HG02610 (cell line): Measurements from ENCODE around the gene RPS6KC1.
"Not testable (repeated sequence)": the region's sequence is repeated elsewhere in the genome, so short reads cannot be mapped to it uniquely, and the experiment has no call there.

ENCODE experiments used
- ATAC-seq: cut with Tn5 transposase; IDR thresholded peaks from one replicate; pipeline ENCODE4 v1.9.1; 2021; ENCODE audit warnings: mild to moderate bottlenecking, moderate library complexity; ENCODE audit not compliant: unreplicated experiment

RPS6KC1 gene

DNA sequence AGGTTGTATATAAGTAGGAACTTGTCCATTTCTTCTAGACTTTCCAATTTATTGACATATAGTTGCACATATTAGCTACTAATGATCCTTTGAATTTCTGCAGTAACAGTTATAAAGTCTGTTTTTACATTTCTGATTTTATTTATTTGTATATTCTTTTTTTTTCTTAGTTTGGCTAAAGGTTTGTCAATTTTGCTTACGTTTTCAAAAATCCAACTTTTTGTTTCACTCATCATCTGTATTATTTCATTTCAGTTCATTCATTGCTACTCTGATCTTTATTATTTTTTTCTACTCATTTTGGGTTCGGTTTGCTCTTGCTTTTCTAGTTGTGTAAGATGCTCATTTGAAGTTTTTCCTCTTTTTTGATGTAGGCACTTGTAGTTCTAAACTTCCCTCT is 97.9 kb downstream of the RPS6KC1 start:
- ATAC-seq: no peak

GRCh38 chr1:213150090-213150489 is 99.0 kb downstream of the RPS6KC1 start:
- not testable (repeated sequence) for ATAC-seq

GRCh38 chr1:213154056-213154685 is 103.1 kb downstream of the RPS6KC1 start:
- no peak for ATAC-seq

DNA sequence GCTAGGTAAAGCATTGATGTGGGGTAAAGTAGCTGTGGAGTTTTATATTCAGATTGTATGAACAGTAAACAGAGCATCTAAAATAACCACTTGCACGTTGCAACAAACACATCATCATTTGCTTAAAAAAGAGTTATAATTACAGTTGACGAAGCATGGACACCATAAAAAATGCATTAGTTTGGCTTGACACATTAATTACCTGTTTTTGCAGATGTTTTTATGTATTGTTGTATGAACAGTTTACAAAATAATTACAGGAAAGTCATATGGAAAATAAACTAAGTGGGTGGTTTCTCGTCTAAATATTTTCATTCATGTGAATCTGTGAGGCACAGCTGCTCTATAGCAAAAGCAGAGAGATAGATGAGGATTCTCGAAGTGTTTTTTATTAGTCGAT is 108.3 kb downstream of the RPS6KC1 start:
- ATAC-seq: no peak

GRCh38 chr1:213160442-213160841 is 109.4 kb downstream of the RPS6KC1 start:
- not testable (repeated sequence) for ATAC-seq

DNA sequence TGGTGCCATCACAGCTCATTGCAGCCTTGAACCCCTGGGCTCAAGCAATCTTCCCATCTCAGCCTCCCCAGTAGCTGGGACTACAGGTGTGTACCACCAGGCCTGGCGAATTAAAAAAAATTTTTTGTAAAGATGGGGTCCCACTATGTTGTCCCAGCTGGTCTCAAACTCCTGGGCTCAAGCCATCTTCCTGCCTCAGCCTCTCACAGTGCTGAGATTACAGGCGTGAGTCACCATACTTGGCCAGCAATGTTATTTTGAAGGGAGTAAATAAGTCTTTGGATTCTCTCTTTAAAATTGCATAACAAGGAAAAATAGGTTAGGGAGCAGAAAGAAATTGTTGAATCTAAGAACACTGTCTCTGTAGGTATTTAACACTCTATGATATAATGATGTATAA is 111.3 kb downstream of the RPS6KC1 start:
- no peak for ATAC-seq

DNA sequence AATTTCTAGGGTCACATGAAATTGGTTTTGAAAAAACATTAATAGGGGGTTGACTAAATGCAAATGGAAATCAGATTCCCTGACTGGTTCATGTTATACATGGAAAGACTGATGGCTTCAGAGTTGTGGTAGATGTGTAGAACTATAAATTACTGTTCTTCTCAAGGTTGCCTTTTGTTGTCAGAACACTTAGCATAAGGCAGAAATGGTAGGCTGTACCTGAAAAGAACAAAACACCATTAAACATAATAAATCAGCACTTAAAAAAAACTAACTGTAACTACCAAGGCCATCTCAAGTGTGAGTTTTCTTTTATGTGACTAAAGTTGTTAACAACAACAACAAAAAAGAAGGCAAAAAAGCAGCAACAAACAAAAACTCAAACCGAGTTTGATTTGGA is 111.8 kb downstream of the RPS6KC1 start:
- no peak for ATAC-seq

DNA sequence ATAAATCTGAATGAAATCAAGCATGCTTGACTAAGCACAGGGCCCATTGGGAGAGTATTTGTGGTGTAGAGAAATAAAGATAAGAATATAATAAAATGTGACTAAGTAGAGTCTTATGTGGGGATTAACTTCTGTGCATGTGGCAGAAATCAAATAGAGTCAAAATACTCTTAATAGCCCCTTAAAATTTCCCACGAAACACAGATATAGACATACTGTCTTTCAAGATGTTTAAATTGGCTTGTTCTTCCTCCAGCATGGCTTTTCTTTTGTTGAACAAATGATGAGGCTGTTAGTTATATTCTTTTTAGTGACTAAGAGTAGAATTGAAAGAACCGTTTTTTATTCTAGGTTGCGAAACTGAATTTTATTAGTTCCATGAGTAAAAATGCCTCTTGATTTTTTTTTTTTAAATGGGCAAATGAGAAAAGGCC is 112.3 kb downstream of the RPS6KC1 start:
- ATAC-seq: no peak

- ATAC-seq: no peak
Observed at GRCh38 chr1:213164561-213164960, 113.5 kb downstream of the RPS6KC1 start.

DNA sequence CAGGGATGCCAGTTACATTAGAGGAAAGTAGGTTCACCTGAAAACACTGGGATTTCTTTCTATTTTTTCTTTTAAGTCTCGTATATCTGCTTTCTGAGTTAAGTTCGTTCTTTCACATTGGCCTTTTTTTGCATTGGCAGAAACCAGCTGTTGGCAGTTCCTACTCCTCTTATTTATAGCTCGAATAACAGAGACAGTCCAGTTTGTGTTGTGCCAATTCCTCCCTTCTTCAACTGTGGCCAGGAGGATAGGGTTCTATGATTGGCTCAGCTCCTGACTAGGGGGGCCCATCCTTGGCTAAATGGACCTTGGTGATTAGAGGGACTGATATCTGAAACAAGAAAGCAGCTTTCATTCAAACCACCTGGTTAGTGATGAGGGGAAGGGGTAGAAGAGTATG is 115.8 kb downstream of the RPS6KC1 start:
- ATAC-seq: no peak

- no peak for ATAC-seq
Observed at GRCh38 chr1:213171711-213172110, 120.7 kb downstream of the RPS6KC1 start.

GRCh38 chr1:213176341-213176740 is 125.3 kb downstream of the RPS6KC1 start:
- ATAC-seq: no peak

GRCh38 chr1:213179784-213180183 is 128.7 kb downstream of the RPS6KC1 start:
- no peak for ATAC-seq

- no peak for ATAC-seq
Observed at GRCh38 chr1:213180833-213181232, 129.8 kb downstream of the RPS6KC1 start.

- ATAC-seq: no peak
Observed at GRCh38 chr1:213183036-213183672, 132.1 kb downstream of the RPS6KC1 start.

- ATAC-seq: no peak
Observed at GRCh38 chr1:213186168-213186567, 135.1 kb downstream of the RPS6KC1 start.

DNA sequence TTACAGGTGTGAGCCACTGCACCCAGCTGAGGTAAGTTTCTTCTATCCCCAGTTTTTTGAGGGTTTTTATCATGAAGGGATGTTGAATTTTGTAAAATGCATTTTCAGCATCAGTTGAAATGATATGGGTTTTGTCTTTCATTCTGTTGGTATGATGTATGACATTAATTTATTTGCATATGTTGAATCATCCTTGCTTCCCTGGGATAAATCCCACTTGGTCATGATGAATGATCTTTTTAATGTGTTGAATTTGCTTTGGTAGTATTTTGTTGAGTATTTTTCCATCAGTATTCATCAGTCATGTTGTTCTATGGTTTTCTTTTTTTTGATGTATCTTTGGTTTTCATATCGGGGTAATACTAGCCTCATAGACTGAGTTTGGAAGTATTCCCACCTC is 141.0 kb downstream of the RPS6KC1 start:
- no peak for ATAC-seq

GRCh38 chr1:213194383-213194782 is 143.3 kb downstream of the RPS6KC1 start:
- ATAC-seq: no peak

DNA sequence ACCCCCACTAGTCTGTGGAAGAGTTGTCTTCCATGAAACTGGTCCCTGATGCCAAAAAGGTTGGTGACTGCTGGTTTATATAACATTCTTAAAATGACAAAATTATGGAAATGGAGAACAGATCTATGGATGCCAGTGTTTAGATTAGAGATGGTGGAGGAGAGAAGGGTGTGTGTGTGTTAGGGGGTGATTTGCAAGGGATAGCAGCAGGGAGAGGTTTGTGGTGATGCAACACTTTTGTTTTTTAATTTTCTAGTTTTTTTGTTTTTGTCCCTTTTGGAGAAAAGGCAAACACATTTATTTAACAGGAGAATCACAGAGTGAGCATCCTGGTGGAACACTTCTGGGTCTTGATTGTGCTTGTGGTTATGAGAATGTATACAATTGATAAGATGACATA is 143.8 kb downstream of the RPS6KC1 start:
- no peak for ATAC-seq

- ATAC-seq: not testable (repeated sequence)
Observed at GRCh38 chr1:213196328-213197054, 145.4 kb downstream of the RPS6KC1 start.

- no peak for ATAC-seq
Observed at GRCh38 chr1:213200630-213201029, 149.6 kb downstream of the RPS6KC1 start.
